GM19328 (cell line): ENCODE data around the gene GPHN.

Experiments used
- ATAC-seq: cut with Tn5 transposase; IDR thresholded peaks from one replicate; pipeline ENCODE4 v1.9.1; 2021; ENCODE audit warnings: mild to moderate bottlenecking, moderate library complexity; ENCODE audit not compliant: unreplicated experiment

The GPHN gene

GRCh38 chr14:66596241-66596985 lies 88.5 kb downstream of the GPHN start:
- no peak for ATAC-seq

- ATAC-seq = no peak
These were observed 92.5 kb downstream of the GPHN start for GRCh38 chr14:66600416-66600815.

- no peak for ATAC-seq
These were observed 94.1 kb downstream of the GPHN start for GRCh38 chr14:66601932-66602578.

- ATAC-seq = no peak
These were observed 96.0 kb downstream of the GPHN start for GRCh38 chr14:66603945-66604344.

- ATAC-seq = no peak
These were observed 98.9 kb downstream of the GPHN start for GRCh38 chr14:66606826-66607225.

GRCh38 chr14:66610154-66610563 lies 102.2 kb downstream of the GPHN start:
- no peak for ATAC-seq

GRCh38 chr14:66613344-66613743 lies 105.4 kb downstream of the GPHN start:
- no peak for ATAC-seq

GRCh38 chr14:66619952-66620351 lies 112.0 kb downstream of the GPHN start:
- ATAC-seq = no peak

GRCh38 chr14:66623838-66624237 lies 115.9 kb downstream of the GPHN start:
- no peak for ATAC-seq

- peak; percentile 60 for ATAC-seq
These were observed 116.5 kb downstream of the GPHN start for GRCh38 chr14:66624336-66624937.

- no peak for ATAC-seq
These were observed 120.7 kb downstream of the GPHN start for GRCh38 chr14:66628636-66629035.

- no peak for ATAC-seq
These were observed 121.6 kb downstream of the GPHN start for GRCh38 chr14:66629499-66629898.

GRCh38 chr14:66634876-66635275 lies 126.9 kb downstream of the GPHN start:
- ATAC-seq = no peak

- no peak for ATAC-seq
These were observed 127.5 kb downstream of the GPHN start for GRCh38 chr14:66635435-66635834.

- no peak for ATAC-seq
These were observed 128.3 kb downstream of the GPHN start for GRCh38 chr14:66636240-66636639.

GRCh38 chr14:66638689-66639088 lies 130.7 kb downstream of the GPHN start:
- ATAC-seq = no peak

GRCh38 chr14:66641861-66642635 lies 134.1 kb downstream of the GPHN start:
- no peak for ATAC-seq

- no peak for ATAC-seq
These were observed 135.4 kb downstream of the GPHN start for GRCh38 chr14:66643344-66643743.

GRCh38 chr14:66645716-66646115 lies 137.8 kb downstream of the GPHN start:
- no peak for ATAC-seq

- peak; percentile 57 for ATAC-seq
These were observed 141.6 kb downstream of the GPHN start for GRCh38 chr14:66649498-66649897.

GRCh38 chr14:66650491-66650911 lies 142.6 kb downstream of the GPHN start:
- peak; percentile 52 for ATAC-seq
